Measurements from ENCODE around the gene CIRBP. TPM values are rescaled to one million over a fixed set of nuclear protein-coding genes. Genes with fewer than 3 reads are reported as not detected.

CIRBP gene
- total and polyA plus RNA-seq, 2 of the 13 experiments (the other 11 are each of a cell fraction or from before 2014, with no cell fraction given), result 133 to 140 TPM

DNA sequence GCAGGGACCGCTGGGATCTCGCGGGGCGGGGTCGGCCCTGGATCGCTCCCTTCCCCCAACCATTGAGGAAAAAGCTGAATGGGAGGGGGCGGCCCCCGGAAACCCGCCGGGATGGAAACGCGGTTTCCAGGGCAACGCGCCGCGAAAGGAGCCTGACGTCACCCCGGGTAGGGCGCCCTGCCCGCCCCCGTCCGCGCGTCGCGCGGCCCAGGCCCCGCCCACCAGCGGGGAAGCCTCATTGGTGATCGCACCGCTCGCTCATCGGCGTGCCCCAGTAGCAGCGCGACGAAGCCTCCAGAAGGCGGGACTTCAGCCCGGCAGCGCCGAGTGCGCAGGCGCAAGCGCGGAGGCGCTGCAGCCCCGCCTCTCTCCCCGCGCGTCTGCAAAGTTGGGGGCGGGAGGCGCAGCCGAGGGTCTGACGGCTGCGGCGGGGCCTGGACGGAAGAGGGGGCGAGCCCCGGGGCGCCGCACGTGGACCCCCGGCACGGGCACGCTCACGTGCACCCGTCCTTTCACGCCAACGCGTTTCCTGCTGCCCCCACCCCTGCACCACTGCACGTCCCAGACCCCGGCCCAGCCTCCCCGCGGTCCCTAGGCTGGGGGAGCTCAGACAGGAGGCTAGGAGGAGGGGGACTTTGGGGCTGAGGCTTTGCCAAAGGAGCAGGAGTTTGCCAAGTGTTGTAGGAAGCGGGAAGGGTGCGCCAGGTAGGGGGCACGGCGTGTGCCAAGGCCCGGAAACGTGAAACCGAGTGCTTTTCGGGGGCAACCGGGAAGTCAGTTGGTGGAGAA lies 8.2 kb upstream of the CIRBP start (continued):
- peak; percentile 75 for TF ChIP-seq ARID4A (CRISPR knock-in tag; IDR thresholded peaks at IDR 0.05; ENCODE audit: borderline replicate concordance)
- no peak for TF ChIP-seq ZNF101 (CRISPR knock-in tag; IDR thresholded peaks at IDR 0.05; ENCODE audit: borderline replicate concordance, low read depth)
- no peak for TF ChIP-seq THAP11 (CRISPR knock-in tag; IDR thresholded peaks at IDR 0.05)
- TF ChIP-seq ZNF572 (CRISPR knock-in tag; IDR thresholded peaks at IDR 0.05), result 0 out of 2 replicates have a peak, but pooled peaks have one; percentile 30
- TF ChIP-seq KAT7 (CRISPR knock-in tag; IDR thresholded peaks at IDR 0.05; ENCODE audit: borderline replicate concordance), result no peak
- no peak for TF ChIP-seq AGO2 (optimal IDR thresholded peaks at IDR 0.05; ENCODE audit: low read depth, low read length)
- TF ChIP-seq ZSCAN22 (CRISPR knock-in tag; IDR thresholded peaks at IDR 0.05), result peak; percentile 82; the same call in 1 of the 2 replicates
- no peak for TF ChIP-seq KMT2A (CRISPR knock-in tag; IDR thresholded peaks at IDR 0.05)
- TF ChIP-seq ARNTL (CRISPR knock-in tag; IDR thresholded peaks at IDR 0.05), result peak; percentile 75; the same call in 1 of the 2 replicates
- no peak for TF ChIP-seq NFIB (CRISPR knock-in tag; IDR thresholded peaks at IDR 0.05; ENCODE audit: borderline replicate concordance)
- TF ChIP-seq ZNF747 (CRISPR knock-in tag; IDR thresholded peaks at IDR 0.05; ENCODE audit: borderline replicate concordance), result peak; percentile 34; the same call in 1 of the 2 replicates
- TF ChIP-seq NRL (CRISPR knock-in tag; IDR thresholded peaks at IDR 0.05; ENCODE audit: borderline replicate concordance), result no peak
- TF ChIP-seq THAP9 (CRISPR knock-in tag; IDR thresholded peaks at IDR 0.05; ENCODE audit: borderline replicate concordance), result no peak
- TF ChIP-seq HES4 (CRISPR knock-in tag; IDR thresholded peaks at IDR 0.05; ENCODE audit: borderline replicate concordance), result no peak
- no peak for TF ChIP-seq SP140L (CRISPR knock-in tag; IDR thresholded peaks at IDR 0.05; ENCODE audit: borderline replicate concordance)
- no peak for TF ChIP-seq ZFP36 (IDR thresholded peaks at IDR 0.05; ENCODE audit: borderline replicate concordance, low read depth, low read length, partially characterized antibody)
- TF ChIP-seq, protein P1, sequence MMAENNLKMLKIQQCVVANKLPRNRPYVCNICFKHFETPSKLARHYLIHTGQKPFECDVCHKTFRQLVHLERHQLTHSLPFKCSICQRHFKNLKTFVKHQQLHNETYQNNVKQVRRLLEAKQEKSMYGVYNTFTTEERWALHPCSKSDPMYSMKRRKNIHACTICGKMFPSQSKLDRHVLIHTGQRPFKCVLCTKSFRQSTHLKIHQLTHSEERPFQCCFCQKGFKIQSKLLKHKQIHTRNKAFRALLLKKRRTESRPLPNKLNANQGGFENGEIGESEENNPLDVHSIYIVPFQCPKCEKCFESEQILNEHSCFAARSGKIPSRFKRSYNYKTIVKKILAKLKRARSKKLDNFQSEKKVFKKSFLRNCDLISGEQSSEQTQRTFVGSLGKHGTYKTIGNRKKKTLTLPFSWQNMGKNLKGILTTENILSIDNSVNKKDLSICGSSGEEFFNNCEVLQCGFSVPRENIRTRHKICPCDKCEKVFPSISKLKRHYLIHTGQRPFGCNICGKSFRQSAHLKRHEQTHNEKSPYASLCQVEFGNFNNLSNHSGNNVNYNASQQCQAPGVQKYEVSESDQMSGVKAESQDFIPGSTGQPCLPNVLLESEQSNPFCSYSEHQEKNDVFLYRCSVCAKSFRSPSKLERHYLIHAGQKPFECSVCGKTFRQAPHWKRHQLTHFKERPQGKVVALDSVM (CRISPR knock-in tag; IDR thresholded peaks at IDR 0.05), result no peak; the same call in 1 of the 2 replicates
- TF ChIP-seq ZNF333 (CRISPR knock-in tag; IDR thresholded peaks at IDR 0.05; ENCODE audit: borderline replicate concordance), result no peak
- no peak for TF ChIP-seq EZH2 (conservative IDR thresholded peaks at IDR 0.05; ENCODE audit: low read depth, low read length)
- no peak for TF ChIP-seq SSRP1 (CRISPR knock-in tag; IDR thresholded peaks at IDR 0.05)

Data from HepG2 (cell line).